Cardiac muscle cell (in vitro differentiated cells and primary cell): ENCODE data around the gene RSPH3. TPM values are rescaled to one million over a fixed set of nuclear protein-coding genes. Genes with fewer than 3 reads are reported as not detected.
"Not testable (repeated sequence)": the region's sequence is repeated elsewhere in the genome, so short reads cannot be mapped to it uniquely, and the experiment has no call there.

Experiments
- DNase-seq, 2 donors: peaks; one replicate each; pipeline versions ENCODE4 v3.0.0 to v3.0.0-alpha.2; 2010 to 2017; ENCODE audit warnings: low read depth in 1 of 2, low spot score in 1 of 2
- H3K27ac ChIP-seq: fragments of 200-600 bp; sonication (generic); 2 replicates; pipeline ENCODE4 v1.5.1; 2016
- H3K27me3 ChIP-seq: fragments of 200-600 bp; sonication (generic); 2 replicates; pipeline ENCODE4 v1.6.0; 2016; ENCODE audit warnings: control low read depth
- H3K36me3 ChIP-seq: fragments of 200-600 bp; sonication (generic); 2 replicates; pipeline ENCODE4 v1.5.1; 2016; ENCODE audit warnings: control low read depth
- H3K4me1 ChIP-seq: fragments of 200-600 bp; sonication (generic); 2 replicates; pipeline ENCODE4 v1.8.1; 2017; ENCODE audit warnings: low read depth, mild to moderate bottlenecking, mixed run types
- H3K4me3 ChIP-seq: fragments of 200-600 bp; sonication (generic); 2 replicates; pipeline ENCODE4 v1.5.1; 2016; ENCODE audit warnings: mild to moderate bottlenecking
- H3K9me3 ChIP-seq: fragments of 200-600 bp; sonication (generic); 2 replicates; pipeline ENCODE4 v1.5.1; 2017; ENCODE audit warnings: low read depth, mild to moderate bottlenecking, control low read depth
- CTCF ChIP-seq: IDR thresholded peaks from 2 replicates; pipeline ENCODE4 v1.5.1; 2012; ENCODE audit warnings: low read depth, mild to moderate bottlenecking, low read length
- polyA plus RNA-seq: library from polyadenylated mRNA; unstranded; fragments of >200 nt; fragmentation: Nextera tagmentation; extraction: Ambion mirVana; gene quantifications from 2 replicates; pipeline ENCODE4 v1.2.1, GENCODE V29; 2016
- total RNA-seq: library from RNA; depleted of rRNA; stranded (reverse); fragments of >200 nt; gene quantifications from 2 replicates; pipeline ENCODE4 v1.2.3, GENCODE V29; 2016

Gene RSPH3
- total and polyA plus RNA-seq, 2 experiments from 2014 or later = 13.8 to 19.7 TPM

GRCh38 chr6:158955255-158955654, 44.7 kb downstream of the RSPH3 start:
- no peak for TF ChIP-seq CTCF
- Histone ChIP-seq H3K36me3 (no peaks in the 10 kb centered on the region), H3K4me3 (no peak overlapping the region), H3K9me3 (no peaks in the 10 kb centered on the region), H3K27ac (no peak overlapping the region), H3K4me1 (no peaks in the 10 kb centered on the region), H3K27me3 (no peaks in the 10 kb centered on the region)
- no peak for DNase-seq

GRCh38 chr6:158954753-158955152, 45.2 kb downstream of the RSPH3 start:
- Histone ChIP-seq H3K36me3 (no peaks in the 10 kb centered on the region), H3K27me3 (no peaks in the 10 kb centered on the region), H3K27ac (no peak overlapping the region), H3K4me1 (no peaks in the 10 kb centered on the region), H3K4me3 (no peak overlapping the region), H3K9me3 (no peaks in the 10 kb centered on the region)
- TF ChIP-seq CTCF = no peak
- no peak for DNase-seq

- H3K4me3 ChIP-seq, DNase-seq, H3K36me3 ChIP-seq, H3K9me3 ChIP-seq, H3K27ac ChIP-seq, H3K27me3 ChIP-seq, H3K4me1 ChIP-seq: not testable (repeated sequence)
These were observed 48.0 kb downstream of the RSPH3 start for GRCh38 chr6:158952011-158952410.

- H3K9me3 ChIP-seq, DNase-seq: not testable (repeated sequence)
These were observed 48.4 kb downstream of the RSPH3 start for GRCh38 chr6:158951565-158951964.

GRCh38 chr6:158947284-158947683, 52.7 kb downstream of the RSPH3 start:
- no peaks in the 10 kb centered on the region for H3K4me1 ChIP-seq
- no peak for DNase-seq
- no peaks in the 10 kb centered on the region for H3K9me3 ChIP-seq
- H3K36me3 ChIP-seq = no peaks in the 10 kb centered on the region
- no peak overlapping the region for H3K27ac ChIP-seq
- no peaks in the 10 kb centered on the region for H3K27me3 ChIP-seq
- H3K4me3 ChIP-seq = no peak overlapping the region
- TF ChIP-seq CTCF = no peak

More at GRCh38 chr6:158951565-158951964, 48.4 kb downstream of the RSPH3 start:
- H3K36me3 ChIP-seq, H3K4me3 ChIP-seq, H3K27me3 ChIP-seq, H3K27ac ChIP-seq, H3K4me1 ChIP-seq: not testable (repeated sequence)

- Histone ChIP-seq H3K4me1 (no peaks in the 10 kb centered on the region), H3K4me3 (no peak overlapping the region)
- no peak for TF ChIP-seq CTCF
These were observed 56.5 kb downstream of the RSPH3 start for GRCh38 chr6:158943380-158944032.

More at GRCh38 chr6:158943380-158944032, 56.5 kb downstream of the RSPH3 start:
- DNase-seq = no peak
- Histone ChIP-seq H3K27me3 (no peaks in the 10 kb centered on the region), H3K36me3 (no peaks in the 10 kb centered on the region), H3K9me3 (no peaks in the 10 kb centered on the region), H3K27ac (no peak overlapping the region)
